GM21367 (cell line): ENCODE measurements around the gene GIMAP8.
"Not testable (repeated sequence)": the region's sequence is repeated elsewhere in the genome, so short reads cannot be mapped to it uniquely, and the experiment has no call there.

Experiments used
- ATAC-seq: cut with Tn5 transposase; IDR thresholded peaks from one replicate; pipeline ENCODE4 v1.9.1; 2021; ENCODE audit not compliant: unreplicated experiment

GIMAP8 gene

GRCh38 chr7:150434240-150434639 lies 16.2 kb upstream of the GIMAP8 start:
- no peak for ATAC-seq

GRCh38 chr7:150435047-150435389 lies 15.4 kb upstream of the GIMAP8 start:
- no peak for ATAC-seq

- ATAC-seq, result peak; percentile 84
Observed at GRCh38 chr7:150435390-150436073, 14.9 kb upstream of the GIMAP8 start.

GRCh38 chr7:150439967-150440366 lies 10.5 kb upstream of the GIMAP8 start:
- no peak for ATAC-seq

GRCh38 chr7:150441524-150441923 lies 8.9 kb upstream of the GIMAP8 start:
- ATAC-seq, result no peak

- no peak for ATAC-seq
Observed at GRCh38 chr7:150442811-150443210, 7.6 kb upstream of the GIMAP8 start.

GRCh38 chr7:150443793-150444540 lies 6.5 kb upstream of the GIMAP8 start:
- ATAC-seq, result no peak

GRCh38 chr7:150444674-150445365 lies 5.6 kb upstream of the GIMAP8 start:
- no peak for ATAC-seq

GRCh38 chr7:150446288-150446938 lies 4.0 kb upstream of the GIMAP8 start:
- ATAC-seq, result no peak

- ATAC-seq, result no peak
Observed at GRCh38 chr7:150447966-150448788, 2.3 kb upstream of the GIMAP8 start.

GRCh38 chr7:150448789-150449147 lies 1.7 kb upstream of the GIMAP8 start:
- peak; percentile 52 for ATAC-seq

- no peak for ATAC-seq
Observed at GRCh38 chr7:150449206-150449952, 1.1 kb upstream of the GIMAP8 start.

- ATAC-seq, result peak; percentile 41
Observed at GRCh38 chr7:150451097-150451793, 815 bp downstream of the GIMAP8 start.

GRCh38 chr7:150451833-150452461 lies 1.5 kb downstream of the GIMAP8 start:
- ATAC-seq, result no peak

GRCh38 chr7:150453181-150453580 lies 2.8 kb downstream of the GIMAP8 start:
- ATAC-seq, result no peak

GRCh38 chr7:150453892-150454291 lies 3.5 kb downstream of the GIMAP8 start:
- no peak for ATAC-seq

GRCh38 chr7:150457064-150457463 lies 6.6 kb downstream of the GIMAP8 start:
- ATAC-seq, result not testable (repeated sequence)

- no peak for ATAC-seq
Observed at GRCh38 chr7:150458235-150458634, 7.8 kb downstream of the GIMAP8 start.

- no peak for ATAC-seq
Observed at GRCh38 chr7:150458756-150459155, 8.3 kb downstream of the GIMAP8 start.
